Fibroblast of skin of left biceps (primary cell): Measurements from ENCODE around the gene SPIB.
"Not testable (repeated sequence)": the region's sequence is repeated elsewhere in the genome, so short reads cannot be mapped to it uniquely, and the experiment has no call there.

Source experiments
- DNase-seq, 2 experiments: peaks; one replicate each; pipeline ENCODE4 v3.0.0-alpha.2; 2013; ENCODE audit warnings: low read depth in 2 of 2

SPIB gene

GRCh38 chr19:50439130-50439529 lies 20.4 kb downstream of the SPIB start:
- DNase-seq: not testable (repeated sequence)

GRCh38 chr19:50444059-50444458 lies 25.3 kb downstream of the SPIB start:
- no peak for DNase-seq

GRCh38 chr19:50447053-50447452 lies 28.3 kb downstream of the SPIB start:
- no peak for DNase-seq

GRCh38 chr19:50447750-50448149 lies 29.0 kb downstream of the SPIB start:
- no peak for DNase-seq

GRCh38 chr19:50449236-50449899 lies 30.6 kb downstream of the SPIB start:
- DNase-seq: no peak

GRCh38 chr19:50450369-50451222 lies 31.9 kb downstream of the SPIB start:
- DNase-seq: no peak

- DNase-seq: no peak
These were observed 32.4 kb downstream of the SPIB start for GRCh38 chr19:50451223-50451534.

- no peak for DNase-seq
These were observed 34.5 kb downstream of the SPIB start for GRCh38 chr19:50453243-50453642.

GRCh38 chr19:50455992-50456391 lies 37.3 kb downstream of the SPIB start:
- DNase-seq: no peak

- DNase-seq: no peak
These were observed 38.6 kb downstream of the SPIB start for GRCh38 chr19:50457300-50457699.

GRCh38 chr19:50458396-50459066 lies 39.8 kb downstream of the SPIB start:
- DNase-seq: no peak

- no peak for DNase-seq
These were observed 40.3 kb downstream of the SPIB start for GRCh38 chr19:50459067-50459456.

GRCh38 chr19:50459638-50460037 lies 40.9 kb downstream of the SPIB start:
- no peak for DNase-seq

GRCh38 chr19:50460161-50460765 lies 41.5 kb downstream of the SPIB start:
- no peak for DNase-seq

GRCh38 chr19:50461066-50461875 lies 42.5 kb downstream of the SPIB start:
- peak in 1 of 2 experiments; percentile 14 for DNase-seq

GRCh38 chr19:50462970-50463369 lies 44.2 kb downstream of the SPIB start:
- DNase-seq: no peak

- DNase-seq: no peak
These were observed 45.6 kb downstream of the SPIB start for GRCh38 chr19:50464348-50464747.

GRCh38 chr19:50465000-50465399 lies 46.3 kb downstream of the SPIB start:
- no peak for DNase-seq

GRCh38 chr19:50465986-50466705 lies 47.4 kb downstream of the SPIB start:
- no peak for DNase-seq

GRCh38 chr19:50466706-50467039 lies 47.9 kb downstream of the SPIB start:
- DNase-seq: no peak

GRCh38 chr19:50467566-50467965 lies 48.8 kb downstream of the SPIB start:
- DNase-seq: no peak
